Heart left ventricle (tissue), 16 donors: ENCODE data around the gene HCK. TPM values are rescaled to one million over a fixed set of nuclear protein-coding genes. Genes with fewer than 3 reads are reported as not detected.
A peak's percentile ranks its signal among the peaks of the same experiment; 100 is the strongest.

Experiments used
- ATAC-seq, 4 donors: fragments of 200-7000 bp; cut with Tn5 transposase; one replicate each; pipeline ENCODE4 v1.9.1; 2020 to 2022; ENCODE audit warnings: moderate library complexity in 4 of 4, mild to moderate bottlenecking in 3 of 4, moderate number of reproducible peaks in 1 of 4
- DNase-seq, 5 donors: peaks; one replicate each; pipeline ENCODE4 v3.0.0-alpha.2; 2020
- H3K27ac ChIP-seq, 12 donors: fragments of 200-600 bp; sonication (generic) in 4 of 12; one replicate each; pipeline versions ENCODE4 v1.5.0 to v1.8.0; 2016 to 2022; ENCODE audit warnings: mild to moderate bottlenecking in 2 of 12
- H3K27me3 ChIP-seq, 9 donors: fragments of 200-600 bp; sonication (generic) in 2 of 9; one replicate each; pipeline versions ENCODE4 v1.5.1 to v1.8.0; 2016 to 2022; ENCODE audit warnings: mild to moderate bottlenecking in 3 of 9
- H3K36me3 ChIP-seq, 9 donors: fragments of 200-600 bp; sonication (generic) in 2 of 9; one replicate each; pipeline versions ENCODE4 v1.5.0 to v1.8.0; 2018 to 2022; ENCODE audit warnings: mild to moderate bottlenecking in 2 of 9
- H3K4me1 ChIP-seq, 12 donors: fragments of 200-600 bp; sonication (generic) in 4 of 12; one replicate each; pipeline versions ENCODE4 v1.5.0 to v1.8.0; 2016 to 2022; ENCODE audit warnings: mild to moderate bottlenecking in 3 of 12
- H3K4me3 ChIP-seq, 12 donors: fragments of 200-600 bp; sonication (generic) in 4 of 12; one replicate each; pipeline versions ENCODE4 v1.5.0 to v1.8.0; 2017 to 2022; ENCODE audit warnings: mild to moderate bottlenecking in 9 of 12, moderate library complexity in 4 of 12
- H3K9me3 ChIP-seq, 12 donors: fragments of 200-600 bp; sonication (generic) in 4 of 12; one replicate each; pipeline versions ENCODE4 v1.5.0 to v1.8.0; 2016 to 2022; ENCODE audit warnings: mild to moderate bottlenecking in 1 of 12
- CTCF ChIP-seq, 12 donors: fragments of 200-600 bp; sonication (generic) in 4 of 12; IDR thresholded peaks; one replicate each; pipeline versions ENCODE4 v1.5.0 to v1.8.0; 2018 to 2022; ENCODE audit warnings: antibody characterized with exemption in 12 of 12, mild to moderate bottlenecking in 5 of 12
- POLR2A ChIP-seq, 2 donors: fragments of 450-650 bp; IDR thresholded peaks; one replicate each; pipeline ENCODE4 v1.6.1; 2017; ENCODE audit warnings: antibody characterized with exemption in 2 of 2, mild to moderate bottlenecking in 2 of 2, moderate library complexity in 2 of 2
- WGBS, 4 donors: extraction: QIAGEN DNeasy Blood & Tissue Kit in 2 of 4; methylation state at CpG; one replicate each; pipeline versions ENCODE4 v1.1.5 to v1.1.7; 2013 to 2018; 5-methylcytosine and 5-hydroxymethylcytosine counted together
- intact Hi-C, 10 donors: fragments of 100-400 bp; cut with DNase I; formaldehyde crosslinking; loops; one replicate each; pipeline versions ENCODE4 v1.11.1 to v1.14.2; 2022
- polyA plus RNA-seq, 2 donors: library from polyadenylated mRNA; stranded (reverse); fragments of 200-250 nt; gene quantifications; one replicate each; pipeline ENCODE4 v1.2.3, GENCODE V29; 2013
- total RNA-seq, 9 donors: library from RNA; depleted of rRNA in 2 of 9; stranded (reverse); fragments of >200 nt in 2 of 9; fragmentation: NEBNext Ultra II Directional in 3 of 9; extraction: Animal tissue kit (Norgen Biotek cat#: 25700) in 3 of 9; gene quantifications; one replicate each; pipeline versions ENCODE4 v1.1.0 to v1.2.4, GENCODE V29; 2016 to 2023
- donor health status: ischemic (EF 13 %, LVEDD 7.1; RV severe dilation, severe dysfunction).
- donor health status: healthy with polysubstance abuse.
- donor health status: DM: no; HTN: yes; CAD: no.
- donor health status: DM: no; HTN: no; CAD: no.
- donor health status: ischemic (EF 25% LVEDD 6.9; RV normal size, moderate dysfunction).
- donor health status: ischemic (EF 25% LVEDD 5.7; RV mildly dilated, moderate dysfunction).
- donor health status: healthy.
- donor health status: DM: yes; HTN: yes; CAD: no.
- donor health status: ischemic (EF 35%, LVEDD 5.7; RV mildly dilated, moderate dysfunction).
- donor health status: nonischemic (EF 11% LVEDD 7.7; RV severe dilation, severe dysfunction).
- donor health status: DM: yes; HTN: yes; CAD: no.
- donor health status: PGD.
- donor health status: ischemic (EF 29% LVEDD 5.4; RV normal size, mild dysfunction).
- donor health status: nonischemic (EF 23%, LVEDD 6.1; RV moderate dilation, normal function).

HCK gene
- total and polyA plus RNA-seq, 11 donors: 1.4 to 52.0 (median 4.4) TPM

- H3K27me3 ChIP-seq: peaks cover 0 to 6% (median 0%) of the 10 kb centered on the region in 9 donors
- no peak overlapping the region for H3K4me3 ChIP-seq
- WGBS, 4 donors: 81 to 87% (median 85%) methylated on average over 3 of the region's 3 CpGs
- H3K9me3 ChIP-seq: peaks cover 0 to 8% (median 0%) of the 10 kb centered on the region in 12 donors
- ATAC-seq (no peak), DNase-seq (no peak)
- intact Hi-C loops: loop anchor here in 2 of 10 donors (5.0 to 10.0 kb wide), 2 partner anchors 235 to 262 kb away; no protein-coding TSS in a partner anchor
- peaks cover 0 to 77% (median 0%) of the 10 kb centered on the region in 9 donors for H3K36me3 ChIP-seq
- no peak overlapping the region for H3K27ac ChIP-seq
- TF ChIP-seq CTCF (IDR thresholded peaks at IDR 0.05): no peak
- no peak for TF ChIP-seq POLR2A (IDR thresholded peaks at IDR 0.05)
- peaks cover 0 to 4% (median 0%) of the 10 kb centered on the region in 12 donors for H3K4me1 ChIP-seq
Measured at GRCh38 chr20:32087070-32087469, 35.0 kb downstream of the HCK start.

- no peak for TF ChIP-seq CTCF (IDR thresholded peaks at IDR 0.05)
- TF ChIP-seq POLR2A (IDR thresholded peaks at IDR 0.05): no peak
- Histone ChIP-seq H3K27ac (no peak overlapping the region), H3K4me1 (peaks cover 0 to 5% (median 0%) of the 10 kb centered on the region in 12 donors), H3K27me3 (no peaks in the 10 kb centered on the region), H3K9me3 (peaks cover 0 to 8% (median 0%) of the 10 kb centered on the region in 12 donors), H3K4me3 (no peak overlapping the region), H3K36me3 (peaks cover 0 to 74% (median 0%) of the 10 kb centered on the region in 9 donors)
- WGBS, 4 donors: 87 to 95% (median 91%) methylated on average over 3 of the region's 3 CpGs
- DNase-seq (no peak), ATAC-seq (no peak)
- intact Hi-C loops: loop anchor here in 2 of 10 donors (5.0 to 10.0 kb wide), 2 partner anchors 236 to 264 kb away; no protein-coding TSS in a partner anchor
Measured at GRCh38 chr20:32088759-32089158, 36.7 kb downstream of the HCK start.

- Histone ChIP-seq H3K9me3 (peaks cover 0 to 8% (median 0%) of the 10 kb centered on the region in 12 donors), H3K4me3 (no peak overlapping the region), H3K36me3 (peaks cover 0 to 69% (median 0%) of the 10 kb centered on the region in 9 donors), H3K27ac (no peak overlapping the region), H3K4me1 (peaks cover 0 to 5% (median 0%) of the 10 kb centered on the region in 12 donors), H3K27me3 (no peaks in the 10 kb centered on the region)
- TF ChIP-seq POLR2A (IDR thresholded peaks at IDR 0.05) (no peak), CTCF (IDR thresholded peaks at IDR 0.05) (no peak)
- intact Hi-C loops: loop anchor here in 9 of 10 donors (2.0 to 10.0 kb wide), 8 partner anchors 52 to 267 kb away; no protein-coding TSS in a partner anchor
- WGBS, 4 donors: 65 to 68% (median 66%) methylated on average over 5 of the region's 5 CpGs
- ATAC-seq: no peak
- no peak for DNase-seq
Measured at GRCh38 chr20:32089637-32090362, 37.8 kb downstream of the HCK start.

- Histone ChIP-seq H3K27ac (no peak overlapping the region), H3K36me3 (peaks cover 0 to 75% (median 0%) of the 10 kb centered on the region in 9 donors), H3K4me3 (no peak overlapping the region), H3K9me3 (peaks cover 0 to 8% (median 0%) of the 10 kb centered on the region in 12 donors), H3K27me3 (no peaks in the 10 kb centered on the region), H3K4me1 (peaks cover 0 to 5% (median 0%) of the 10 kb centered on the region in 12 donors)
- WGBS, 4 donors: 5 to 8% (median 6%) methylated on average over 7 of the region's 7 CpGs
- TF ChIP-seq CTCF (IDR thresholded peaks at IDR 0.05) (peak; percentile 82 to 96 (median 91)), POLR2A (IDR thresholded peaks at IDR 0.05) (no peak)
- intact Hi-C loops: loop anchor here in 9 of 10 donors (2.0 to 10.0 kb wide), 9 partner anchors 55 to 270 kb away; no protein-coding TSS in a partner anchor
- peak; percentile 68 to 83 (median 75) for DNase-seq
- ATAC-seq: peak in 3 of 4 donors; percentile 74 to 80 (median 78)
Measured at GRCh38 chr20:32091888-32092346, 39.9 kb downstream of the HCK start.
